Activated CD4-positive, alpha-beta T cell treated with anti-CD3 and anti-CD28 coated beads, Interleukin-2, amount 10 ng/mL, durations not matched to agents 7 days and 5 days (primary cell): ENCODE results near the gene TANGO6. TPM values are rescaled to one million over a fixed set of nuclear protein-coding genes. Genes with fewer than 3 reads are reported as not detected.
A peak's percentile ranks its signal among the peaks of the same experiment; 100 is the strongest.

Source experiments
- CTCF ChIA-PET: fragments of 350-600 bp; sonication (Branson Sonifier 250); formaldehyde crosslinking; loops from one replicate; lab custom pipeline; 2021; ENCODE audit warnings: antibody characterized with exemption; lab: Charles Lee
- POLR2A ChIA-PET: fragments of 350-600 bp; sonication (Branson Sonifier 250); formaldehyde crosslinking; loops from one replicate; lab custom pipeline; 2021; ENCODE audit warnings: antibody characterized with exemption; lab: Charles Lee
- DNase-seq: peaks from one replicate; pipeline ENCODE4 v3.0.0-alpha.2; 2020
- H3K27ac Mint-ChIP-seq: one replicate; pipeline ENCODE4 v1.8.0; 2021; ENCODE audit warnings: mild to moderate bottlenecking, moderate library complexity, mixed read lengths
- H3K27me3 Mint-ChIP-seq: one replicate; pipeline ENCODE4 v1.8.0; 2021; ENCODE audit warnings: mixed read lengths
- H3K36me3 Mint-ChIP-seq: one replicate; pipeline ENCODE4 v1.8.0; 2021; ENCODE audit warnings: low read depth, mixed read lengths
- H3K4me1 Mint-ChIP-seq: one replicate; pipeline ENCODE4 v1.8.0; 2021; ENCODE audit warnings: mixed read lengths
- H3K4me3 Mint-ChIP-seq: one replicate; pipeline ENCODE4 v1.8.0; 2021; ENCODE audit warnings: mild to moderate bottlenecking, moderate library complexity, mixed read lengths
- H3K9me3 Mint-ChIP-seq: one replicate; pipeline ENCODE4 v1.8.0; 2021; ENCODE audit warnings: mixed read lengths
- total RNA-seq, 2 experiments: library from RNA; stranded (reverse); gene quantifications; one replicate each; pipeline ENCODE4 v1.2.3, GENCODE V29; 2021

Gene TANGO6
- total RNA-seq, 2 experiments from 2014 or later, result 24.3 to 27.4 TPM

GRCh38 chr16:69110406-69110805, 267.1 kb downstream of the TANGO6 start:
- peaks cover 6% of the 10 kb centered on the region for H3K36me3 Mint-ChIP-seq
- H3K4me1 Mint-ChIP-seq, result peaks cover 15% of the 10 kb centered on the region
- no peak for DNase-seq
- no peak overlapping the region for H3K27ac Mint-ChIP-seq
- ChIA-PET CTCF (interaction anchor here (0.7 to 1.3 kb wide), 3 partner anchors 11 to 256 kb away, joined by 3 to 4 read pairs (median 3); no protein-coding TSS in a partner anchor), POLR2A (no interaction called here)
- peaks cover 19% of the 10 kb centered on the region for H3K27me3 Mint-ChIP-seq
- H3K9me3 Mint-ChIP-seq, result no peaks in the 10 kb centered on the region
- no peak overlapping the region for H3K4me3 Mint-ChIP-seq

- H3K9me3 Mint-ChIP-seq, result no peaks in the 10 kb centered on the region
- no peak overlapping the region for H3K27ac Mint-ChIP-seq
- peaks cover 15% of the 10 kb centered on the region for H3K27me3 Mint-ChIP-seq
- no peak for DNase-seq
- no peak overlapping the region for H3K4me3 Mint-ChIP-seq
- peaks cover 6% of the 10 kb centered on the region for H3K36me3 Mint-ChIP-seq
- peaks cover 11% of the 10 kb centered on the region for H3K4me1 Mint-ChIP-seq
- ChIA-PET POLR2A (no interaction called here), CTCF (interaction anchor here (0.7 to 1.4 kb wide), 4 partner anchors 10 to 256 kb away, joined by 3 to 4 read pairs (median 3); no protein-coding TSS in a partner anchor)
These were observed 268.0 kb downstream of the TANGO6 start for GRCh38 chr16:69111216-69111875.

GRCh38 chr16:69111876-69112230, 268.5 kb downstream of the TANGO6 start:
- CTCF ChIA-PET, result interaction anchor here (0.9 to 1.4 kb wide), 3 partner anchors 23 to 174 kb away, joined by 3 to 4 read pairs (median 3); no protein-coding TSS in a partner anchor
- no peak overlapping the region for H3K4me3 Mint-ChIP-seq
- peaks cover 12% of the 10 kb centered on the region for H3K27me3 Mint-ChIP-seq

GRCh38 chr16:69112285-69113129, 269.2 kb downstream of the TANGO6 start:
- no peaks in the 10 kb centered on the region for H3K9me3 Mint-ChIP-seq
- H3K36me3 Mint-ChIP-seq, result peaks cover 7% of the 10 kb centered on the region
- H3K4me3 Mint-ChIP-seq, result no peak overlapping the region
- H3K27me3 Mint-ChIP-seq, result peaks cover 8% of the 10 kb centered on the region
- no peak overlapping the region for H3K27ac Mint-ChIP-seq
- peaks cover 5% of the 10 kb centered on the region for H3K4me1 Mint-ChIP-seq
- CTCF ChIA-PET, result interaction anchor here (0.6 to 3.0 kb wide), 11 partner anchors 10 to 578 kb away, joined by 3 to 16 read pairs (median 3); partner anchors contain the start of genes CHTF8 and UTP4
- DNase-seq, result peak; percentile 43
- POLR2A ChIA-PET, result no interaction called here

More at GRCh38 chr16:69111876-69112230, 268.5 kb downstream of the TANGO6 start:
- Mint-ChIP-seq H3K4me1 (peaks cover 10% of the 10 kb centered on the region), H3K36me3 (peaks cover 6% of the 10 kb centered on the region), H3K27ac (no peak overlapping the region), H3K9me3 (no peaks in the 10 kb centered on the region)
- POLR2A ChIA-PET, result no interaction called here
- DNase-seq, result no peak

- Mint-ChIP-seq H3K9me3 (no peaks in the 10 kb centered on the region), H3K4me1 (peaks cover 3% of the 10 kb centered on the region), H3K36me3 (peaks cover 12% of the 10 kb centered on the region), H3K27me3 (peaks cover 1% of the 10 kb centered on the region), H3K27ac (no peak overlapping the region), H3K4me3 (no peak overlapping the region)
- POLR2A ChIA-PET, result no interaction called here
- DNase-seq, result no peak
- CTCF ChIA-PET, result interaction anchor here (1.0 to 3.0 kb wide), 7 partner anchors 11 to 251 kb away, joined by 3 to 16 read pairs (median 3); partner anchors contain the start of genes CHTF8 and UTP4
These were observed 269.9 kb downstream of the TANGO6 start for GRCh38 chr16:69113216-69113615.

- Mint-ChIP-seq H3K9me3 (no peaks in the 10 kb centered on the region), H3K27me3 (no peaks in the 10 kb centered on the region), H3K27ac (no peak overlapping the region), H3K4me1 (peaks cover 3% of the 10 kb centered on the region), H3K4me3 (no peak overlapping the region), H3K36me3 (peaks cover 16% of the 10 kb centered on the region)
- ChIA-PET POLR2A (no interaction called here), CTCF (interaction anchor here (1.3 to 3.0 kb wide), 2 partner anchors 10 to 14 kb away, joined by 4 to 16 read pairs; no protein-coding TSS in a partner anchor)
- no peak for DNase-seq
These were observed 271.1 kb downstream of the TANGO6 start for GRCh38 chr16:69114346-69114975.

GRCh38 chr16:69114976-69115355, 271.6 kb downstream of the TANGO6 start:
- H3K4me1 Mint-ChIP-seq, result peaks cover 3% of the 10 kb centered on the region
- no peaks in the 10 kb centered on the region for H3K27me3 Mint-ChIP-seq
- CTCF ChIA-PET, result interaction anchor here (3.0 kb wide), 1 partner anchor 9 kb away, joined by 16 read pairs; no protein-coding TSS in a partner anchor
- POLR2A ChIA-PET, result no interaction called here
- no peak for DNase-seq
- H3K36me3 Mint-ChIP-seq, result peaks cover 13% of the 10 kb centered on the region
- H3K9me3 Mint-ChIP-seq, result no peaks in the 10 kb centered on the region
- H3K4me3 Mint-ChIP-seq, result no peak overlapping the region
- no peak overlapping the region for H3K27ac Mint-ChIP-seq

- POLR2A ChIA-PET, result no interaction called here
- H3K27ac Mint-ChIP-seq, result no peak overlapping the region
- no peaks in the 10 kb centered on the region for H3K9me3 Mint-ChIP-seq
- CTCF ChIA-PET, result interaction anchor here (0.8 kb wide), 1 partner anchor 585 kb away, joined by 3 read pairs; no protein-coding TSS in a partner anchor
- no peak overlapping the region for H3K4me3 Mint-ChIP-seq
- peaks cover 3% of the 10 kb centered on the region for H3K4me1 Mint-ChIP-seq
- no peaks in the 10 kb centered on the region for H3K27me3 Mint-ChIP-seq
- DNase-seq, result no peak
- peaks cover 15% of the 10 kb centered on the region for H3K36me3 Mint-ChIP-seq
These were observed 272.0 kb downstream of the TANGO6 start for GRCh38 chr16:69115361-69115760.

- DNase-seq, result no peak
- ChIA-PET CTCF (interaction anchor here (0.8 kb wide), 1 partner anchor 586 kb away, joined by 3 read pairs; no protein-coding TSS in a partner anchor), POLR2A (no interaction called here)
- H3K4me3 Mint-ChIP-seq, result no peak overlapping the region
- no peaks in the 10 kb centered on the region for H3K9me3 Mint-ChIP-seq
- H3K4me1 Mint-ChIP-seq, result peaks cover 3% of the 10 kb centered on the region
- H3K27me3 Mint-ChIP-seq, result no peaks in the 10 kb centered on the region
- H3K27ac Mint-ChIP-seq, result no peak overlapping the region
- peaks cover 19% of the 10 kb centered on the region for H3K36me3 Mint-ChIP-seq
These were observed 272.5 kb downstream of the TANGO6 start for GRCh38 chr16:69115837-69116236.

- Mint-ChIP-seq H3K27ac (peak overlapping the region; percentile 54), H3K27me3 (no peaks in the 10 kb centered on the region), H3K4me1 (peaks cover 3% of the 10 kb centered on the region), H3K36me3 (peaks cover 24% of the 10 kb centered on the region), H3K4me3 (no peak overlapping the region), H3K9me3 (no peaks in the 10 kb centered on the region)
- DNase-seq, result no peak
- POLR2A ChIA-PET, result no interaction called here
- CTCF ChIA-PET, result interaction anchor here (0.6 to 0.8 kb wide), 3 partner anchors 46 to 966 kb away, joined by 3 to 4 read pairs (median 3); no protein-coding TSS in a partner anchor
These were observed 273.0 kb downstream of the TANGO6 start for GRCh38 chr16:69116256-69116875.

GRCh38 chr16:69116906-69117305, 273.6 kb downstream of the TANGO6 start:
- Mint-ChIP-seq H3K36me3 (peaks cover 25% of the 10 kb centered on the region), H3K27me3 (no peaks in the 10 kb centered on the region), H3K27ac (peak overlapping the region; percentile 25), H3K9me3 (no peaks in the 10 kb centered on the region), H3K4me1 (peaks cover 3% of the 10 kb centered on the region), H3K4me3 (no peak overlapping the region)
- DNase-seq, result no peak
- ChIA-PET POLR2A (no interaction called here), CTCF (interaction anchor here (0.6 kb wide), 1 partner anchor 966 kb away, joined by 4 read pairs; no protein-coding TSS in a partner anchor)

GRCh38 chr16:69118468-69118867, 275.1 kb downstream of the TANGO6 start:
- H3K4me1 Mint-ChIP-seq, result peaks cover 3% of the 10 kb centered on the region
- H3K4me3 Mint-ChIP-seq, result no peak overlapping the region
- POLR2A ChIA-PET, result no interaction called here
- peaks cover 25% of the 10 kb centered on the region for H3K36me3 Mint-ChIP-seq
- DNase-seq, result no peak
- no peaks in the 10 kb centered on the region for H3K9me3 Mint-ChIP-seq
- CTCF ChIA-PET, result interaction anchor here (2.1 kb wide), 1 partner anchor 591 kb away, joined by 4 read pairs; no protein-coding TSS in a partner anchor
- no peak overlapping the region for H3K27ac Mint-ChIP-seq
- H3K27me3 Mint-ChIP-seq, result no peaks in the 10 kb centered on the region
